HG03521 (cell line): ENCODE measurements around the gene CYGB.
"Not testable (repeated sequence)": the region's sequence is repeated elsewhere in the genome, so short reads cannot be mapped to it uniquely, and the experiment has no call there.

Source experiments
- ATAC-seq: cut with Tn5 transposase; IDR thresholded peaks from one replicate; pipeline ENCODE4 v1.9.1; 2021; ENCODE audit warnings: mild to moderate bottlenecking, moderate library complexity; ENCODE audit not compliant: unreplicated experiment

CYGB gene

GRCh38 chr17:76524598-76525512 lies 12.7 kb downstream of the CYGB start:
- no peak for ATAC-seq

GRCh38 chr17:76523084-76524037 lies 14.1 kb downstream of the CYGB start:
- ATAC-seq = peak; percentile 57

- ATAC-seq = not testable (repeated sequence)
These were observed 15.8 kb downstream of the CYGB start for GRCh38 chr17:76521683-76522082.

- ATAC-seq = no peak
These were observed 16.2 kb downstream of the CYGB start for GRCh38 chr17:76521262-76521661.

GRCh38 chr17:76519048-76519966 lies 18.2 kb downstream of the CYGB start:
- ATAC-seq = no peak

GRCh38 chr17:76517638-76518038 lies 19.9 kb downstream of the CYGB start:
- ATAC-seq = no peak

- peak; percentile 47 for ATAC-seq
These were observed 22.1 kb downstream of the CYGB start for GRCh38 chr17:76515274-76515949.

GRCh38 chr17:76514355-76514754 lies 23.2 kb downstream of the CYGB start:
- ATAC-seq = not testable (repeated sequence)

- no peak for ATAC-seq
These were observed 24.2 kb downstream of the CYGB start for GRCh38 chr17:76513306-76513692.

- no peak for ATAC-seq
These were observed 24.9 kb downstream of the CYGB start for GRCh38 chr17:76512366-76513305.

GRCh38 chr17:76511668-76512365 lies 25.7 kb downstream of the CYGB start:
- no peak for ATAC-seq

- ATAC-seq = no peak
These were observed 26.7 kb downstream of the CYGB start for GRCh38 chr17:76510831-76511244.

GRCh38 chr17:76508472-76509063 lies 28.9 kb downstream of the CYGB start:
- not testable (repeated sequence) for ATAC-seq

GRCh38 chr17:76506408-76507345 lies 30.8 kb downstream of the CYGB start:
- no peak for ATAC-seq

- no peak for ATAC-seq
These were observed 33.4 kb downstream of the CYGB start for GRCh38 chr17:76504117-76504516.

GRCh38 chr17:76502341-76503211 lies 34.9 kb downstream of the CYGB start:
- ATAC-seq = no peak
